Glomerular visceral epithelial cell (primary cell): ENCODE data around the gene CHCHD6.
A peak's percentile ranks its signal among the peaks of the same experiment; 100 is the strongest.

Source experiments
- DNase-seq: peaks from one replicate; pipeline ENCODE4 v3.0.0-alpha.2; 2016; ENCODE audit errors: extremely low spot score

The CHCHD6 gene

DNA sequence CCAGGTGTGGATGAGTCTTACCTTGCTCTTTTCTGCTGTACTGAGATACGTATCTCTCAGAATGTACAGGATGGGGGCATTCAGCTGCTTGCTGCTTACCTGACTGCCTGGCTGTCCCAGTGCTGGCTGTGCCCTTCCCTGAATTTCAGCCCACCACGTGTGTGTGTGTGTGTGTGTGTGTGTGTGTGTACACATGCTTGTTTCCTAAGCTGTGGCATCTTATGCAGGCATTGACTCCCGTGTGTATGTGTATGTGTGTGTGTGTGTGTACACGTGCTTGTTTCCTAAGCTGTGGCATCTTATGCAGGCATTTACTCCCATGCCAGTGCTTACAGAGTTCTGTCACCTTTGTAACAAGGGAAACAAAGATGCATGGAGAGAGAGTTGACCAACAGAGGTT lies 218.4 kb downstream of the CHCHD6 start:
- DNase-seq = no peak

DNA sequence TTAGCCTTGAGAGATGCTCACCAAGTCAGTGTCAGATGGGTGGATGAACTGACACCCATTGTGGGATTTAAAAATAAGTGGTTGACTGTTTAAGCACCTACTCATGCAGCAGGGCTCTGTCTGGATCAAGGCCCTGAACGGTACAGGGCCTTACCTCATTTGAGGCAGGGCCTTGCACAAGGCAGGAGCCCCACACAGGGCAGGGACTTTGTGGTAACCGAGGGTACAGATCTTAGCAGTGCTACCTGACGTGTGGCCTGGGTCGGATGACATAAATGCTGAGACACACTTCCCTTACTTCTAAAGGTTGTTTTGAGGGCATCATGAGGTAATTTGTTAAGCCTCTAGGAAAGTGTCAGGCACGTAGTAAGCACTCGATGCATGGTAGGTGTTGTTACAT lies 219.4 kb downstream of the CHCHD6 start:
- no peak for DNase-seq

DNA sequence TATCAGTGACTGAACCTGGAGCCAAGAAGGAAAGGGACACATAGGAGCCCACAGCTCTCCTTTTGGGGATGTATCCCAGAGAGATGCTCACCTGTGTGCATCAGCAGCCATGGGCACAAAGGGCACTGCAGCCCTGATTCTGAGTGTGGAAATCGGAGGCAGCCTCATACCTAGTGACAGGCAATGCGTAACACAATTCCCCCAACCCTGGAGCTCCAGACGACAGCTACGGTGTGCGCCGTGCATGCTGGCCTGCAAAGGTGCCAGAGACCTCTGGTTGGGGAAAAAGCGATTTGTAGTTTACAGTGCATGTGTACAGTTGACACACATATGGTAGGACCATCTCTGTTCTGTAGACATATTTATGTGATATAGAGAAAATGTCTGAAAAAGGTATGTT lies 219.9 kb downstream of the CHCHD6 start:
- DNase-seq = no peak

DNA sequence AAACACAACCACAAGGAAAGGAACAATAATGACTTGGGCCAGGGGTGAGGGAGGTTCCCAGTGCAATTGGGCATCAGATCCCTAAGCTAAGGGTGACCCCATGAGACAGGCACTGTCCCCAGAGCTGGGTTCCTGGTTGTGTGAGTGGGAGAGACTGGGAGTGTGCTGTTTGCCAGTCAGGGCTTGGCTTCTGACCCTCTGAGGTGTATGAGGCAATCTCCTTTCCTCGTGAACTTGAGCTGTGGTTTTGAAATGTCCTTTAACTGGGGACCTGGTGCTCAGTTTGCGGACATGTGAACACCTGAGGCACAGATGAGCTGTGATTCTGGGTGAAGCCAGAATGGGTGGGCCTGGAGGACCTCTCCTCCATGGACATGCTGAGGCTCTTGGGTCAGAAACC lies 220.4 kb downstream of the CHCHD6 start:
- DNase-seq = no peak

DNA sequence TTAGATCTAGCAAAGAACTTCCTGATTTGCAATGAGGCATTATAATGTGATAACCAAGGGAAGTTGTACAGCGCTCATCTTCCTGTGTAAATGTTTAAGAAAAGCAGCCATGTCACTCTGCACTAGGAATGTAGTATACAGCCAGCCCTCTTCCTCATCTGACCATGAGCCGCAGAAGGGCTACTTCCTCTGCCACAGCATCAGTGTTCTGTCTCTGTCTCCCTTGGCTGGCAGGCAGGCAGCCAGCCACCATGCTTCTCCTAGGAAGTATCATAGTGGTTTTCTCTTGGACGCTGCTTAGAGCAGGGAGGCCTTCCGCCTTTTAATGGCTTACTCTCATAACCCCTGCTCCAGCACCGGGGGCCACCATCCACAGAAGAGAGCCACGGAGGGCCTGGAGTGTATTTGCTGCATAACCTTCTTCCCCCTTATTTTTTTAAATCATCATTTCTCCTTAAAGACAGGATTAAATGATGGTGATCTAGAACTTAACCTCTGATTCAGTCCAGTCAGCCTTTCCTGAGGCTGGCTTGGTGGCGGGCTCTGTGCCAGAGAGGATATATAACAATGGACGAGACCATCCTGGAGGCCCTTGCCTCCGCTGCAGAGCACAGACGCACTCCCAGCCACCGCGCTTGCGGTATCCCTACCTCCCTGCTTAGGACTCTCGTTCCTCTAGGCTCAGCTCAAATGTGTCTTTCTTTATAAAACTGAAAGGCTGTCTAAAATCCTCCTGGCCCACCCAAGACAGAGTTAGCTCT lies 221.6 kb downstream of the CHCHD6 start:
- no peak for DNase-seq

DNA sequence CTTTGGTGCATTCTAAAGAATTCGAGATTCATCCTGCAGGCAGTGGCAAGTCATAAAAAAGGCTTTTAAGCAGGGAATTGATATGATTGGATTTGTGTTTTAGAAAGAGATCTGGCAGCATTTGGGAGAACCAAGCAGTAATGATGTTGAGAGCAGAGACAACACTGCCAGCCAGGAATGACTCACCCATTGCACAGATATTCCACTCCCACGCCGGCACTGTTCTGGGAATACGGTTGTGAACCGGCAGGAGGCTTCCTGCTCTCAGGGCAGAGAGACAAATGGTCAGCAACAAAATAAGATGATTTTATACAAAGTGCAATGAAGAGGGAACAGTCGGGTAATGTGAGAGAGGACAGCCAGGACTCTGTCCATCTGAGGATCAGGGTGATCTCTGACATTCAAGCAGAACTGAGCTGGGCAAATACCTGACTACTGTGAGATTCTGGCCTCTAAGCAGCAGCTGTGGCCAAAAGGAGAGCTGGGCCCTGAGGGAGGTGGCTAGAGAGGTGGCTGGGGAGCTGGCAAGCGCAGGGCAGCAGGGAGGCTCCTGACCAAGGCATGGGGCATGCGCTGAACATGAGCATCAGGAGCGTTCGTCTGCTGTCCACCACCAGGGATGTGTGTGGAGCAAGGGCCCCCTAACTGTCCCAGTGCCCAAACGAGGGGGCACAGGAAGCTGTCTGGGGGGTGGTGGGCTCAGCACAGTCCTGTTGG lies 222.8 kb downstream of the CHCHD6 start:
- DNase-seq = peak; percentile 54

DNA sequence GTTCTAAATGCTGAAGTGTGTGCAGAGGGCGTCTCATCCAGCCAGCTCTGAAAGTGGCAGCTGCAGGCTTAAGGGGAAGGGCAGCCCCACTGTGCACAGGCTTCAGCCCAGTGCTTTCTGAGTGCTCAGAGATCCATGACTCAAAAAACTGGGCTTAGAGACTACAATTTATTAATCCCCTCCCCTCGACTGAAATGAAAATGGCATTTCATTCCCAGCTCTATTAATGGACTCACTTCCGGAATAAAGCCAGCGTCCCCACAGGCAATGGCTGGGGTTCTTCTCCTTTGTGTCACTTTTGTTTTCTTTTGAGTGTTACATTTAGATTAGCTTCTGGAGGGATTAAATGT lies 223.3 kb downstream of the CHCHD6 start:
- DNase-seq = no peak

DNA sequence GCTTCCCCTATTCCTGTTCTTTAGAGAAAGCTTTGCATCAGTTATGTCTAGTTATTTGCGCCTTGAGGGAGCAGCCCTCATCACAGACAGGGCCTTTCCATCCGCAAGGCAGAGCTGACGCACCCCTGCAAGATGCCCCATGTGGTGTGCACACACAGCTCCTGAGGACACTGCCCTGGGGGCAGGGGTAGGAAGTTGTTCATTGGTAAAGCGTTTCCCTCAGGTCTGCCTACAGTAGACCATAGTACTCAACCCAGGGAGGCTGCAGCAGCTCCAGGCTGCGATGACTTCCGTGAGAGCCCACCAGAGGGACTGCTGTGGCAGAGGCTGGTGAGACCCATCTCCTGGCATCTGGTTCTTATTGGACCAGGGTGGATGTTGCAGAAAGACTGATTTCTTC lies 223.8 kb downstream of the CHCHD6 start:
- DNase-seq = no peak

DNA sequence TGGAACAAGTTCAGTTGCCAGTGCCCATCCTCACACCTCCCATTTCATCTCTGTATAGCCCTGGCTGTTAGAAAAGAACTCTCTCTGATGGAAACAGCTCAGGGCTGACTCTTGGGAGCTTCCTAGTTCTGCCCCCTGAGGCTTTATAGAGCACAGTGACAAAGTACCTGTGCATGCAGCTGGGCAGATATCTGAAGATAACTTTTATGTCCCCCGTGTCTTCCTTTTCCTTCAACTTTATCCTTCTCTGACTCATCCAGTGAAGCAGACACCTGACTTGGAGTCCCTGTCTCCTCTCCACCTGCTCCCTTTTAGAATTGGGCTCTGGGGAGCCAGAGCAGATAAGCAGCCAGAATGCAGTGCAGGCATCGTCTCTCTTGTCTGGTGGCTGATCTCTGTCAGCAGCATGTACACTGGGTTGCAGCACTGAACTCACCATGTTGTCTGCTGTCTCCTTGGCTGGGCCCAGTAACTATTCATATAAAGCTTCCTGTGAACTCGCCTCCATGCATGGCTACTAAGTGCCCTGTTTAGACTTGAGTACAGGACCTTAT lies 225.0 kb downstream of the CHCHD6 start:
- no peak for DNase-seq

DNA sequence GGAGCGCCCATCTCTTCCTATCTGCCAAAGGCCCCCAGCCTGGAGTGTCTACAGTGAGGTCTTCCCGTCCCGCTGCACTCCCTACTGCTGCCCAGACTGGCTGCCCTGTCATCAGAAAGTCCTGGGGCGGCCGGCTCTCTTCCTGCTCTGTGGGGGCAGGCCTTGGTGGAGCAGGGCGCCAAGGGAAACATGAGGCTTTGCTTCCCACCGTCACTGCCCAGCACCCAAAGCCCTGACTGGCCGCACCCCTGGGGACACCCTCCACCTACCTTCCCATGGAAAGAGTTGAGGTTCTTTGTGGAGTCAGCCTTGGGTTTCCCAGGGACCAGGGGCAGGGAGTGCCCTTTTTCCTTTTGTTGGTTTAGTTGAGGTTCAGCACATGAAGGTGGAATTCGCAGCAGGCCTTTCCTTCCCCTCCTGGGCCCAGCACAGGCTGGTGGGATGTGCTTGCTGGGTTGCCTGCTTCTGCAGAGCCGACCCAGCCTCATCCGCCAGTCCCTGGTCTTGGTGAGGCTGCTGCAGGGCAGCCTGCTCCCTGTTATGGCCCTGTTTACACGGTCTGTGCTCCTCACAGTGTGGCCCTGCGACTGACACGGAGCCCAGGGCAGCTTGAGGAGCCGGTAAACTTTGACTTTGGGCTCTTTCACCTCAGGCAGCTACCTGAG lies 227.0 kb downstream of the CHCHD6 start:
- no peak for DNase-seq

DNA sequence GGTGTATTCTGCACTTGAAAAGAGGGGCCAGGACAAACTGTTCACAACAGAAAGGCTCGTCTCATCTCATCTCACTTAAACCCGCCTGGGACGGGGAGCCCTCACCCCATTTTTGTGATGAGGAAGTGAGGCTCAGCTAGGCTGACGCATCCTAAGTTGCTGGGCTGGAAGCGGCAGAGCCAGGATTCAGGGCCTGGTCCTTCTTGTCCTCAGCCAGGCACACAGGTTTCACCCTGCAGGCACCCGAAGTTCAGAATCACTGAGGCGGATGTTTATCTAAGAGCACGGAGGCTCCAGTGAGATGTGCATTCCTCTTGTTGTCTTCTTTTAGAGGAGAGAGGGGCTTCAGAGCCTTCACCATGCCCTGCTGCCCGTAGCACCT lies 227.8 kb downstream of the CHCHD6 start:
- DNase-seq = no peak

DNA sequence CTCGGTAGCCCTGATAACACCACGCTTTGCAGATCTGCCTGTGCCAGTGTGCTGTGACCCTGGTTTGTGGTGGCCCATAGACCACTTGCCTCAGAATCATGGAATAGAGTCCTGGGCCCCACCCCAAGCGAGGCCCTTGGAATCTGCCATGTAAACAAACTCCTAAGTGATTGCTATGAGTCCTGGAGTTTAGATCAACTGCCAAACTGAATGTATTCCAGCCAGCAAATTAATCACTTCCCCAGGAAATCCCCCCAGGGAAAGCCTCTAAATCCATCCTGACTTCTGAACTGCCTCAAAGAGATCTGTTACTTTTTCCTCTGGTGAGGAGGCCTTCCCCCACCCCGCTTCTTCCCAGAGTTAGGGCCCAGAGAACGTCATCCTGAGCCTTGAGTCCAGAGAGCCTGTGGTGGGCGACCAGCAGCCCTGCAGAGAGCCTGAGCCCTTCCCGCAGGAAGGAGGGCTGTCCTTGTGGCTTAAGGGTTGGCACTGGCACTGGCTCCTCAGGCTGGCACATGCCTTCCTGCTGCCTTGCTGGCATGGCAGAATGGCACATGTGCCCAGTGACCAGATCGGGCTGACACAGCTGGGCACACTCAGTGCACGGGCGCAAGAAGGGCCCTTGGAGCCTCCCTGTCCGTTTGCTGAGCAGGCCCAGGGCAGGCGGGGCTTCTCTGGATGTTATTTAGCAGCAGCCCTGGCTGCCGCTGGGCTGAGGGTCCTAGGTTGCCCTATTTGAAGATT lies 228.3 kb downstream of the CHCHD6 start:
- no peak for DNase-seq

DNA sequence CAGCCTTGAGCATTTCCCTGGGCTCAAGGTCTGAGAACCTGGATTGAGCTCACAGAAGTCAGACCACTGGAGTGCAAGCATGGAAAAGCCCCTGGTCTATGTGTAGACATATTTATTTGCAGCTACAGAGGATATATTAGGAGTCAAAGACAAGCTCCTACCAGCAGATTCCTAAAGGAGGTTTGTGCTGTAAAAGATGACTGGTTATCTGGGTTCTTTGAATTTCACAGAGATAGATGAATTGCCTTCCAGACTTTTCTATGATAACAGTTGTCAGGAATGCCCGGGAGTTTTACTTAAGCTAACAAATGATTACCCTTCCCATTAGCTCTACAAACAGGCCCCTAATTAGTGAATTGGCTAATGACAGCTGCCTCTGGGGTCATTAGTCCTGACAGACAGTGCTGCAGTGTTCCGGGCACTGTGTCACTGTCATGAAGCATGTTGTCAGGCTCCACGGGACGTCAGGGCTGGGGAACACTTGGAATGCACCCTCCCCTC lies 230.0 kb downstream of the CHCHD6 start:
- DNase-seq = no peak

DNA sequence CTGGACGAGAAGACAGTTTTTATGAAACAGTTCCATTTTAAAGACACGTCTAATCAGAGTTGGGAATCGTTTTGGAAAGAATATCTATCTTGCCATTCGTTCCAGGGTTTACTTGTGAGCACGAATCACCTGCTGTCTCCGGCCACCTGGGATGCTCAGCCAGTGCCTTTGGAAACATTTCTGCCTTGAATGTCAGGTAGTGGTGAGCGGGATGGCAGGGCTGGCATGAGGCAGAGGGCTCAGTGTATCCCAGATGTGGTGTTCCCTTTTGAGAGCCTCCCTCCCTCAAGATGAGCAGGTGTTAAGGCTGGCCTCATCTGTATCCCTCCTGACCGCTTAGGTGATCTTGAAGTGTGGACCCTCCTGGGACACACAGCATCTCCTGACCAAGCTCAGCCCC lies 231.0 kb downstream of the CHCHD6 start:
- no peak for DNase-seq

DNA sequence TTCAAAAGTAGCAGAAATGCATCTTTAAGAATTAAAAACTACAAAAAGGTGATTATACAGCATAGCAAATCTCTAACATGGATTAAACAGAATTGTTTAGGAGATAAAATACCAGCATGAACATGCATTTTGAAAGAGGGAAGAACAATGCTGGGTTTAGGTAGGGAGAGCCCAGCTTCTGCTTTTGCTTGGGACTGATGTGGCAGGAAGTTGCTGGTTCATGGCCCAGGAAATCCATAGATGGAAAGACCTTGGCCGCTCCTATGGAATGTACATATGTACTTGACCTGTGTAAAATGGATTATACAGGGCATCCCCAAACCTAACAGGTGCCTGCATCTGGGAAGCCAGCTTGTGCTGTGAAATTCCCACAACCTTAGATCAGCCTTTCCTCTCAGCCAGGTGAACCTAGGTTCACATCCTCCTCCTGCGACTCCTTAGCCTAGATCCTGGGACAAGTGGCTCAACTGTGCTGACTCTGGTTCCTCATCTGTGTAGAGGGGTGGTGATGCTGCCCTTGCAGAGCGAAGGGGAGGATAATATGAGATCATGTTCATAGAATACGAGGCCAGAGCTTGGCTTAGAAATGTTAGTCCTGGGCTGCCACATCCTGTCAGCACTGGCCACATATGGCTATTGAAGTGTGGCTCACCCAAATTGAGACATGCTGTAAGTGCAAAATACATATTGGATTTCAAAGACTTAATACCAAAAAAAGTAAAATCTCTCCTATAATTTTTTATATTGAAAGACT lies 231.9 kb downstream of the CHCHD6 start:
- DNase-seq = no peak

DNA sequence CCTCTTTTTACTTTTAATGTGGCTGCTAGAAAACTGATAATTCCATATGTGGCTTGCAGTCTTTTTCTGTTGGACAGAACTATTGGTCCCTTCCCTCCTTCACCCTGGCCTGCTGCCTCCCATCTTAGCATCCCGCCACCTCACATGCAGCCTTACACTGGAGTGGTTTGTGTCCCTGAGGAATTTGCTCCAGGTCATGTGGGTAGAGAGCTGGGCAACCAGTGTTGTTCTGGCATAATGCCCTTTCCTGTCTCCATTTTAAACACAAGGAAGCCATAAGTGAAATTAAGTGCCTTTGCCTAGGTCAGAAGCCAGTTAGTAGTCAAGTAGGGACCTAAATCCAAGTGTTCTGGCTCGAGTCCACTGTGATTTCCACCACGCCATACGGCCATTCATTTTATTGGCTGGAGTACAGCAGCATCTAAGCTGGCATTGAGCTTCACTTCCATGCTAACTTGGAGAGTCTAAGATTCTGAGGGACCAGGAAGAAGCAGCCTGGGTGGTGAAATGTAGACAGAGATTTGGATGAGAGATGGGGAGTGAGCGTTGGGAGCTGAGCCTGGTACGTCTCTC lies 232.9 kb downstream of the CHCHD6 start:
- no peak for DNase-seq

DNA sequence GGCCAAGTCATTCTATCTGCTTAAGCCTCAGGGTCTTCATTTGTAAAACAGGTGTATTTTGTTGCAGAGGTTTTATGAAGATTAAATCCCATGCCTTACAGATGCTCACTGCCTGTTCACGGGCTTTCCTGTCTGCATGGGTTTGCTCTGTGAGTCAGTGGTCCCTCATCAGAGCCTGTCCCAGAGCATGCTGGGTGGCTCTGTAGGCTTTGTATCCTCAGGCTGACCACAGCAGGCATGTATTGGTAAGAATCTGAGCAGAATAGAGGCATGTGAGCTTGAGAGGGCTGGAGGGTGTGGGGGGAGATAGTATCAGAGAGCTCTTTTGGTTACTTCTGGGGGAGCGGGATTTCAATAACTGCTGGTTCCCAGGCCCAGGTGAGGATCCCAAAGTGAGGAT lies 233.5 kb downstream of the CHCHD6 start:
- DNase-seq = no peak

DNA sequence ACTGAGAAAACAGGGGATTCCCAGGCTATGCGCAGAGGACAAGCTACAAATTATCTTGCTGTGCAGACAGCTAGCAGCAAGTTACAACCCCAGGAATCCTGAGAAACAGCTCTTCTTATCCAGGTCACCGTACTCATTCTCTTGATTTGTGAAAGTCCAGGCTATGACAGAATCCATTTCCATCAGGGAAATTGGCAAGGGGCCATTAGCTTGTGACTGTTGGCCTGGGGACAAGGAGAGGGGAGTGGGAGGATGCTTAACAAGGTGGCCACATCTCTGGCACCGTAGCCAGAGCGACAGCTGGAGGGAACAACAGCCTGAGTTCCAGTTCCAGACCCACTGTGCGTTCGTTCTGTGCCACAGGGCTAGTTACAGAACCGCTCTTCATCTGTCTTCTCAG lies 233.9 kb downstream of the CHCHD6 start:
- DNase-seq = no peak

DNA sequence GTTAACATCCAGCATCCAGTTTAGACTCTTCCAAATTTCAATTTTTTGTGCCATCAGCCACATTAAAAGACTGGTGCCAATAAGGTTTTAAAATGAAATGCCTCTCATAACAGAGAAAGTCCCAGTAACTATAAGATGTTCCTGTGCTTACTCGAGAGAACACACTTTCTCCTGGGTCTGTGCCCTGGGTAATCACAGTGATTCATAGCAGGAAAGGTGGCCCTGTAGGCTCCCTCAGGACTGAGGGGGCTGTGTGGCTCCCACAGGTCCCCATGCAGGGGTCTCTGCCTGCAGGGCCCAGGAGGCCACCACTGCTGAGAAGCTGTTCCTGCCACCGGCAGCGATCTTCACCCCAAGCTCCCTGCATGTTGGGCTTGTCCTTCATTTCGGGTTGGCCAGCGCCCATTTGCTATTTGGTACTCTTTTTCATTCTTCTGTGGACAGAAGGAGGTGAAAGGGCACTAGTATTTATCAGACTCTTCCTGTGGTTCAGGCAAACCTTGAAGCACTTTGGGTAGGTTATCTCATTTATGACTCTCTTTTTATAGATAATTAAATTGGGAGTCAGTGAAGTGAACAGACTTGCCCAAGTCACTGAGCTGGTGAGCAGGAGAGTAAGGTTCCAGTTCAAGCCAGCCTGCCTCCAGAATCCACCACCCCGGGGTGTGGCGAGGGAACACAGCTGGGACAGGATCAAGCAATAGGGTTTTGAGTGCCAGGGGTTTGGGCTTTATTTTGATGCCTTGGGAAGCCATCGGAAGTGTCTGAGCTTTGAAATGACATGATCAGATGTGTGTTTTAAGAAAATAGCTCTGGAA lies 234.7 kb downstream of the CHCHD6 start:
- DNase-seq = no peak

DNA sequence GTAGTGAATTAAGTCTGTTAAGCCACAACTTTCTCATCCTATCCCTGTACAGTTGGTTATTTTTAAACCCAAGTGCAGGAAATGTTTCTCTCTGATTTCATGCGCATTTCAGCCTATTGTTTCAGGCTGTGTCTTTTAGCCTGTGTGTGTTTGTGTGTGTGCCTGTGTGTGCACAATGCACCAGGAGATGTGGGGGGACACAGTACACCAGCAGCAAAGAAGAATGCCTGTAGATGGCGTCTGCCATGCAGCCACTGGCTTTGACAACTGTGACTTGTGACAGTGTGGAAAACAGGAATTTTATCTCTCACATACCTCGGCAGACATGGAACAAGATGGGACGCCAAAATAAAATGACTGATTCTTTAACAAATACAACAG lies 235.3 kb downstream of the CHCHD6 start:
- no peak for DNase-seq
